Testis (tissue), 2 donors: ENCODE measurements around the gene RUNX1.

ENCODE experiments used
- CTCF ChIP-seq, 3 experiments: fragments of 450-650 bp in 2 of 3; fragments of 200-600 bp in 1 of 3; sonication (generic) in 1 of 3; IDR thresholded peaks; one replicate each; pipeline ENCODE4 v1.5.1; 2016 to 2019; ENCODE audit warnings: antibody characterized with exemption in 3 of 3, mild to moderate bottlenecking in 2 of 3, moderate library complexity in 1 of 3
- POLR2A ChIP-seq: fragments of 450-650 bp; IDR thresholded peaks from one replicate; pipeline ENCODE4 v1.6.1; 2017; ENCODE audit warnings: antibody characterized with exemption, mild to moderate bottlenecking, moderate library complexity

- TF ChIP-seq POLR2A (no peak), CTCF (IDR thresholded peaks at IDR 0.05) (no peak)
Observed at GRCh38 chr21:34774750-34775149, 274.4 kb downstream of the RUNX1 start.
